Erythroblast (primary cell): Measurements from ENCODE around the gene PBLD.

Experiments
- GATA1 ChIP-seq: IDR thresholded peaks from 2 replicates; pipeline ENCODE4 v1.6.1; 2011; ENCODE audit warnings: low read depth, mild to moderate bottlenecking, control low read depth, low read length, moderate library complexity
- POLR2A ChIP-seq: IDR thresholded peaks from 2 replicates; pipeline ENCODE4 v1.6.1; 2011; ENCODE audit warnings: mild to moderate bottlenecking, low read length

DNA sequence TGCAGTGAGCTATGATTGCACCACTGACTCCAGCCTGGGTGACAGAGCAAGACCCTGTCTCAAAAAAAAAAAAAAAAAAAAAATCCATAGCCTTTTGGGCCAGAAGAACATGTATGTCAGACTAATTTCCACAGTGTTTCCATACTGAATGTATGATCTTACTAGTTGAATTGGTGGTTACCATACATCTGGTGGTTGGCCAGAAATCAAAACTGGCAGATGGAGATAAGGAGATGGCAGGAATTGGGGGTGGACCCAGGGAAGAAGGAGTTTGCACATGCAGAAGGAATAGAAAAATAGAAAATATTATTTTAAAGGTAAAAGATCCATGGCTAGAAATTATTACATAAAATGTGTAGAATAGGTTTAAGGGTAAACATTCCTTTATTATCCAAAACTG lies 97.1 kb downstream of the PBLD start:
- no peak for TF ChIP-seq POLR2A
- TF ChIP-seq GATA1: no peak
